Astrocyte of the spinal cord (primary cell): ENCODE results near the gene CCDC54.
"Not testable (repeated sequence)": the region's sequence is repeated elsewhere in the genome, so short reads cannot be mapped to it uniquely, and the experiment has no call there.

ENCODE experiments used
- DNase-seq: peaks from one replicate; pipeline ENCODE4 v3.0.0; 2011; ENCODE audit warnings: low read depth, low spot score
- H3K4me3 ChIP-seq: 2 replicates; pipeline ENCODE4 v1.5.1; 2011; ENCODE audit warnings: low read depth, mild to moderate bottlenecking, low read length, moderate library complexity
- in situ Hi-C: cut with HindIII; loops from 2 replicates; pipeline ENCODE4 v1.10.0; 2017; ENCODE audit warnings: low sequenced_read_pairs
- TF ChIP-seq, protein P1 (sequence below): IDR thresholded peaks from 2 replicates; pipeline ENCODE4 v1.5.1; 2012; ENCODE audit warnings: low read depth, mild to moderate bottlenecking, low read length, inconsistent platforms

The CCDC54 gene

DNA sequence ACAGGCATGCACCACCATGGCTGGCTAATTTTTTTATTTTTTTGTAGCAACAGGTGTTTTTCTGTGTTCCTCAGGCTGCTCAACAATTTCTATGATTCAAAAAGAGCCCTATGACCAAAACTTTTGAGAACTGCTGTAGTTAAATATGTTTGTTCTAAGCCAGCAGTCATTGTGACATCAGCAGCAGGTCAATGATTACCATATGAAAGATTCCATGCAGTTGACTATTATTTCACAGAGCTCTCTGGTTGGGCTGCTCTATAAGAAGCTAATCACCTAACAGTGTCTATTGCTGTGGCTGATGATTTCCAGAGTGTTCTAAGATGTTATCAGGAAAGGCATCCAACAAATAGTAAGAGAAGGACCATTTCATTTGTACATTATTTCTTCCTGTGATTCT lies at the start of gene CCDC54:
TSS of gene CCDC54 (plus strand) at position 289 of the 400 bp plus-strand sequence. CDS start 149 bp downstream, outside the sequence.
- DNase-seq: no peak
- TF ChIP-seq, protein P1, sequence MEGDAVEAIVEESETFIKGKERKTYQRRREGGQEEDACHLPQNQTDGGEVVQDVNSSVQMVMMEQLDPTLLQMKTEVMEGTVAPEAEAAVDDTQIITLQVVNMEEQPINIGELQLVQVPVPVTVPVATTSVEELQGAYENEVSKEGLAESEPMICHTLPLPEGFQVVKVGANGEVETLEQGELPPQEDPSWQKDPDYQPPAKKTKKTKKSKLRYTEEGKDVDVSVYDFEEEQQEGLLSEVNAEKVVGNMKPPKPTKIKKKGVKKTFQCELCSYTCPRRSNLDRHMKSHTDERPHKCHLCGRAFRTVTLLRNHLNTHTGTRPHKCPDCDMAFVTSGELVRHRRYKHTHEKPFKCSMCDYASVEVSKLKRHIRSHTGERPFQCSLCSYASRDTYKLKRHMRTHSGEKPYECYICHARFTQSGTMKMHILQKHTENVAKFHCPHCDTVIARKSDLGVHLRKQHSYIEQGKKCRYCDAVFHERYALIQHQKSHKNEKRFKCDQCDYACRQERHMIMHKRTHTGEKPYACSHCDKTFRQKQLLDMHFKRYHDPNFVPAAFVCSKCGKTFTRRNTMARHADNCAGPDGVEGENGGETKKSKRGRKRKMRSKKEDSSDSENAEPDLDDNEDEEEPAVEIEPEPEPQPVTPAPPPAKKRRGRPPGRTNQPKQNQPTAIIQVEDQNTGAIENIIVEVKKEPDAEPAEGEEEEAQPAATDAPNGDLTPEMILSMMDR: no peak
- H3K4me3 ChIP-seq: no peak within 1 kb of the TSS
- in situ Hi-C loops: no loop called here

DNA sequence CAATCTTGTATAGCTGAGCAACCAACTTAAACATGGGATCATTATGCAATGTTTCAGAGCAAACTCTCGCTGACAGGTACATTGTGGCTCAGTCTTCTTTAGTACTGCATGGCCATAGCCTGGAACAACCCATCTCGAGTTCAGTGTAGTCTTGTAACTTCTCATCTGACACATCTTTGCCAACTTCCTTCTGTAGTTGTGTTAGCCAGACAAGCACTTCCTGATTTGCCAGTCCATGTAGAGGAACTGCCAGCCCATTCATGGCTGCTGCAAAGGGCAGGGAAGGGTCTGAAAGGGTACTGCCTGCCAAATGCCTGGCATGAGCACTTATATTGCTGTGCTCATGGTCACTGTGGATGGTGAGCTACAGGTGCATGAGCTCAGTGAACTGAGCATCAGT lies 49.2 kb upstream of the CCDC54 start:
- TF ChIP-seq, protein P1: no peak
- no peak for DNase-seq
- H3K4me3 ChIP-seq: no peak overlapping the region
- in situ Hi-C loops: no loop called here

DNA sequence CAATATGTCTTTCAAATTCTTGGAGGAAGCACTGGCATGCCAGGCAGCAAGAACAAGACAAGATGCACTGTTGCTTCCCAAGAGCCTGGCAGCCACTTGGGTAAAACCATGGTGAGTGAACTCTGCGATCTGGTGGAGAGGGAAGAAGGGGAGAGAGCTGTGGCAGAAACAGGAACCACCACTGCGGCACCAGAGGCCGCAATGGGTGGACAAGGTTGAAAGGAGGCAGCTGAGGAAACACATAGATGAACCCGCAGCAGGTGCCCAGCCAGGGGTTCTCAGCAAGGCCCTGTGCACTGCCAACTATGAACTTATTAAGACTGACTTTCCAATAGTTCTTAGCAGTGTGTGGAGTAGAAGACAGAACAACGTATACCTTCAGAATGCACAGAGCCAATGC lies 48.2 kb upstream of the CCDC54 start:
- TF ChIP-seq, protein P1: no peak
- in situ Hi-C loops: no loop called here
- DNase-seq: no peak

DNA sequence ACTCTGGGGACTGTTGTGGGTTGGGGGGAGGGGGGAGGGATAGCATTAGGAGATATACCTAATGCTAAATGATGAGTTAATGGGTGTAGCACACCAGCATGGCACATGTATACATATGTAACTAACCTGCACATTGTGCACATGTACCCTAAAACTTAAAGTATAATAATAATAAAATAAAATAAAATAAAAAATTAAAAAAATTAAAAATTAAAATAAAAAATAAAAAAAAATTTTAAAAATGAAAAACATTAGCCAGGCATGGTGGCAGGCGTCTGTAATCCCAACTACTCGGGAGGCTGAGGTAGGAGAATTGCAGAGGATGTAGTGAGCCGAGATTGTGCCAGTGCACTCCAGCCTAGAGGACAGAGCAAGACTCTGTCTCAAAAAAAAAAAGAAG lies 37.5 kb upstream of the CCDC54 start:
- in situ Hi-C loops, H3K4me3 ChIP-seq, DNase-seq: not testable (repeated sequence)

More for the DNA sequence above, 48.2 kb upstream of the CCDC54 start:
- no peak overlapping the region for H3K4me3 ChIP-seq

DNA sequence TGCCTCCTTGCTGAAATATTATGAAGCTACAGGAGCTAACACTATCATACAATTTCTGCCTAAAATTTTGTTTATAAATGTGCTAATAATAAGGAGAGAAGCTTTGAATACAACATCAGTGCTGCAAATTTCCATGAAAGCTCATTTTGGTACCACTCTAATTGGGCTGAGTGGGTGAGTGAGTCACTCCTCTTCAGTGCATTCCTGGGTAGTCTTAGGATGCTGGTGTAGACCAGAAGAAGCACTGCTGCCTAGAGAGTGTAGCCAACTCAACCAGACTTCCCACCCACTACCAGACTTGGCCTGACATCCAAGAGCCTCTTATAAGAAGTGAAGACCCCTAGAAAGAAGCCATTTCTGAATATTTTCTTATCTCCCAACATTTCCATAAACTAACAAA lies 32.5 kb upstream of the CCDC54 start:
- in situ Hi-C loops: no loop called here
- TF ChIP-seq, protein P1: no peak

DNA sequence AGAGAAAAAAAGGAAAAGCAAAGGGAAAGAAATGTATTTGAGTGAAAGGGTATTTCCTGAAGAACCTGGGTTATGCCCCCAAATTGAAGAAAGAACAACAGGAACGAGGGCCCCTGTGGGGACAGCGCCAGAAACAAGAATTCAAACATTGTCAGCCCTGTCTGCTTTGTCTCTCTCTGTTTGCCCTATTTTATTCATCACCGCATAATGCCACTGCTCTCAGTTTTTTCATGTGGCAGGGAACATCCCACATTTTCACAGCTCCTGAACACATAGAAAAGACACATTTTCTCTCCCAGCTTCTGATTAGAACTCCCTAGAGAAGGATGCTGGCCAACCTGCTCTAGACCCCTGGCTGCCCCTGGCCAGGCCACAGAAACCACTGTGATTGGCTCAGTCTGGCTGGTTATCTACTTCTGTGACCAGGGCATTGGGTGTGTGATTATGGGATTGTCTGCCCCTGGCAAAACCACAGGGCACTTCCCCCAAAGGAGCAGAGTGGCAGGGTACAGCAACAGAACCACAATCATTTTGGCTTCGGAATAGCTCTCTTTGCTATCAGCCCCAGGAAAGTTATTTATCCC lies 31.3 kb upstream of the CCDC54 start:
- no peak overlapping the region for H3K4me3 ChIP-seq
- in situ Hi-C loops: no loop called here
- DNase-seq: no peak
- TF ChIP-seq, protein P1: no peak

More for the DNA sequence above, 32.5 kb upstream of the CCDC54 start:
- no peak overlapping the region for H3K4me3 ChIP-seq
- DNase-seq: no peak

DNA sequence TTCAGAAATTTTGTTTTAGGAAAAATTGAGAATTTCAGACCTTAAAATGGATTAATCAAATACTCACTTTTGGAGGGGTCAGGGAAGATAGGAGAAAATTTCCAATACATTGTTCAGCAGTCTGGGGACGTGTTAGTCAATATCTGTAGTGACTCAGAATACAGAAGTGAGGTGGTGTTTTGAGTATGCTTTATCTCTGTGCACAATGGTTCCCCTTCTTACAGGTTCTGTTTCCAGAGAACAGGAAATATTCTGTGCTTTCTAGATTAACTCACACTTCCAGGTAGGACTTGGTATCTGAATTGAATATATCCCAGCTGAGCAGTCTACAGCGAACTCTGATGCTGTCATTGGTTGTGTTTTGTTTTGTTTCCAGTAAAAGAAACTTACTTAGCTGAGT lies 30.7 kb upstream of the CCDC54 start:
- no peak overlapping the region for H3K4me3 ChIP-seq

More for the DNA sequence above, 30.7 kb upstream of the CCDC54 start:
- DNase-seq: no peak
- TF ChIP-seq, protein P1: no peak
- in situ Hi-C loops: no loop called here
